ENCODE data around the gene TADA2B.

Gene TADA2B

DNA sequence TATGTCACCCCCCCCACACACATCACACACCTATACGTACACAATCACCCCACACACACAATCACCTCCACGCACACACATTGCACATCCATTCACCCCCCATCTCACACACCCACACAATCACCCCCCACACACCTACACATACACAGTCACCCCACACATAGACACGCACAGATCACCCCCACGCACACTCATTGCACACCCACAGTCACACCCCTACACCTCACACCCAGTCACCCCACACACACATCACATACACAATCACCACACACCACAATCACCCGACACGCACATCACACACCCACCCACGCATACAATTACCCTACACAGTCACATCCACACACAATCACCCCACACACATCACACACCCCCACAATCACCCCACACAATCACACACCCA lies 15.9 kb upstream of the TADA2B start:
- DNase-seq (ENCODE audit: low read depth): no peak
- no peak for TF ChIP-seq CTCF (IDR thresholded peaks at IDR 0.05; ENCODE audit: insufficient read depth, low read depth, low read length, missing control alignments)
- no peak overlapping the region for H3K4me3 ChIP-seq (ENCODE audit: low read depth, low read length)

- no peak overlapping the region for H3K4me3 ChIP-seq (ENCODE audit: low read depth, low read length)
- DNase-seq (ENCODE audit: low read depth): no peak
- no peak for TF ChIP-seq CTCF (IDR thresholded peaks at IDR 0.05; ENCODE audit: insufficient read depth, low read depth, low read length, missing control alignments)
These were observed 15.3 kb upstream of the TADA2B start for GRCh38 chr4:7027913-7028312.

DNA sequence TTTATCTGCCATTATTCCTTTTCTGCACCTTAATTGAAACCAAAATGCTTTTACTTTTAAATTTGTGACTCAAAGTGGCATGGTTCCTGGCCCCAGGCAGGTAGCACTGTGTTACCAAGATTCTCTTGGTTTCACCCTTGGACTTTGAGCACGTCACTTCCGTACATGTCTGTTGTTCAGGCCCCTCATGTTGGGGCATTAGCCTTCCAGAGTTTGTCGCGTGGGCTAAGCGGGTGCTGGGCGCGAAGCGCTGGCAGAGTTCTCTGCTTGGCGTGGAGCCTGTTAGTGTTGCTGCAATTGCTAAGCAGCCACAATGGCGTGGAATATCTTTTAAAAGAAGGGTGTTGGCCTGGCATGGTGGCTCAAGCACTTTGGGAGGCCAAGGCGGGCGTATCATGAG lies 14.0 kb upstream of the TADA2B start:
- no peak overlapping the region for H3K4me3 ChIP-seq (ENCODE audit: low read depth, low read length)
- no peak for TF ChIP-seq CTCF (IDR thresholded peaks at IDR 0.05; ENCODE audit: insufficient read depth, low read depth, low read length, missing control alignments)
- DNase-seq (ENCODE audit: low read depth): no peak

DNA sequence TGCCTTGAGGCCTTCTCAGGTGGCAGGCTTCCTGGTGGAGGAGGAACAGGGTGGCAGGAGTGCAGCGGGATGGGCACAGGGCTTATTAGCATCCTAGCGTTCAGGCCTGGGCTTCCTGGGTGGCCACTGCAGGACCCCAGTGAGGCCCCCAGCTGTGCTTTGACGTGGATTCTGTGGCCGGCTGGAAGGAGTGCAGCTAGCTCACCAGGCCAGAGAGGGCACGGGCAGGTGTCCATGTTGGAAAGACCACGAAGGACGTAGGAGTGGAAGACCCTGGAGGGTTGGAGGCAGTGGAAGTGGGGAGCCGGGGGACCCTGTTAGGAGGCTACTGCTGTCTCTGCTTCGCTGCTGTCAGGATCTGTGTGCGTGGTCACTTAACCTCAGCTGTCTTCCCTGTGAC lies 13.3 kb upstream of the TADA2B start:
- TF ChIP-seq CTCF (IDR thresholded peaks at IDR 0.05; ENCODE audit: insufficient read depth, low read depth, low read length, missing control alignments): no peak
- DNase-seq (ENCODE audit: low read depth): no peak
- no peak overlapping the region for H3K4me3 ChIP-seq (ENCODE audit: low read depth, low read length)

GRCh38 chr4:7030856-7031255 lies 12.3 kb upstream of the TADA2B start:
- no peak overlapping the region for H3K4me3 ChIP-seq (ENCODE audit: low read depth, low read length)
- no peak for DNase-seq (ENCODE audit: low read depth)
- no peak for TF ChIP-seq CTCF (IDR thresholded peaks at IDR 0.05; ENCODE audit: insufficient read depth, low read depth, low read length, missing control alignments)

- TF ChIP-seq CTCF (IDR thresholded peaks at IDR 0.05; ENCODE audit: insufficient read depth, low read depth, low read length, missing control alignments): no peak
- no peak for DNase-seq (ENCODE audit: low read depth)
- no peak overlapping the region for H3K4me3 ChIP-seq (ENCODE audit: low read depth, low read length)
These were observed 11.4 kb upstream of the TADA2B start for GRCh38 chr4:7031558-7032449.

GRCh38 chr4:7032596-7032995 lies 10.6 kb upstream of the TADA2B start:
- no peak for DNase-seq (ENCODE audit: low read depth)
- TF ChIP-seq CTCF (IDR thresholded peaks at IDR 0.05; ENCODE audit: insufficient read depth, low read depth, low read length, missing control alignments): no peak
- no peak overlapping the region for H3K4me3 ChIP-seq (ENCODE audit: low read depth, low read length)
